Measurements from ENCODE around the gene CSPG5. TPM values are rescaled to one million over a fixed set of nuclear protein-coding genes. Genes with fewer than 3 reads are reported as not detected.

The CSPG5 gene
- polyA plus RNA-seq, 2 of the 4 experiments (the other 2 are of a cell fraction), result 0.14 to 0.93 TPM

DNA sequence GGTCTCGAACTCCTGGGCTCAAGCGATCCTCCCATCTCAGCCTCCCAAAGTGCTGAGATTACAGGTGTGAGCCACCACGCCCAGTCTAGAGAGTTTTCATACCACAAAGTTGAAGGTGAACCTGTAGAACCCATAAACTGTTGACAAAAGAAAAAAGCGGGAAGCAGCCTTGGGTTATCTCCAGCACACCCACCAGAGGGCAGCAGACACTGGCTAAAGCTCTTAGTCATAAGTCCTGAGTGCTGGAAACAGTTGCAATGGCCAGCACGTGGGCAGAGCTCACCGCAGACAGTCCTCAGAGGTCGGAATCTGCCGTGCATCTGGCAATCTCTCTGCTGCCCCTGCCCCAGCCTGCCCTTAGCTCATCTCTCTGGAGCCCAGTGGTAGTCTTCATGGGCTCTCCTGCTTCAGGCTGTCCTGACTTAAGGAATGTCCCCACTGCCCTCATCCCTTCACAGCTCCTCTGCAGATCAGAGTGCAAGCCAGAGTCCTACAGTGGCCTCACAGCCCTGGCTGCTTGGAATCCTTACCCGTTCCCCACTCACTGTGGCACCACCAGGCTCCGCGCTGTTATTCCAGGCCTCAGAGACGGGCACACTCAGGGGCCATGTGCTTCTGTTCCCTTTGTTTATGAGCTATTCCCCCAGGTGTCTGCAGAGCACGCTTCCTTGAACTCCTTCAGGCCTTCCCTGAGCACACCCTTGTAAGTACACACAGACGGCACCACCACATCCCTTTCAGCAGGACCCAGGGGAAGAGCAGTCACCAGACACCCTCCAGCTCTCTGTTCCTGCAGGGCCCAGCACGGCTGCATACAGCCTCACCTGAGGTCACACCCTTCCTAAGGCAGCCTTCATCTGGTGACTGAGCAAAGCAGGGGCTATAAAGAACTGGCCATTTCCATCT, 56.3 kb downstream of the CSPG5 start (continued):
- TF ChIP-seq, protein P1, sequence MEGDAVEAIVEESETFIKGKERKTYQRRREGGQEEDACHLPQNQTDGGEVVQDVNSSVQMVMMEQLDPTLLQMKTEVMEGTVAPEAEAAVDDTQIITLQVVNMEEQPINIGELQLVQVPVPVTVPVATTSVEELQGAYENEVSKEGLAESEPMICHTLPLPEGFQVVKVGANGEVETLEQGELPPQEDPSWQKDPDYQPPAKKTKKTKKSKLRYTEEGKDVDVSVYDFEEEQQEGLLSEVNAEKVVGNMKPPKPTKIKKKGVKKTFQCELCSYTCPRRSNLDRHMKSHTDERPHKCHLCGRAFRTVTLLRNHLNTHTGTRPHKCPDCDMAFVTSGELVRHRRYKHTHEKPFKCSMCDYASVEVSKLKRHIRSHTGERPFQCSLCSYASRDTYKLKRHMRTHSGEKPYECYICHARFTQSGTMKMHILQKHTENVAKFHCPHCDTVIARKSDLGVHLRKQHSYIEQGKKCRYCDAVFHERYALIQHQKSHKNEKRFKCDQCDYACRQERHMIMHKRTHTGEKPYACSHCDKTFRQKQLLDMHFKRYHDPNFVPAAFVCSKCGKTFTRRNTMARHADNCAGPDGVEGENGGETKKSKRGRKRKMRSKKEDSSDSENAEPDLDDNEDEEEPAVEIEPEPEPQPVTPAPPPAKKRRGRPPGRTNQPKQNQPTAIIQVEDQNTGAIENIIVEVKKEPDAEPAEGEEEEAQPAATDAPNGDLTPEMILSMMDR (IDR thresholded peaks at IDR 0.05), result peak; percentile 78
- TF ChIP-seq SREBF2 (IDR thresholded peaks at IDR 0.05), result no peak
- TF ChIP-seq POLR2AphosphoS2 (conservative IDR thresholded peaks at IDR 0.05; ENCODE audit: low read length), result no peak
- TF ChIP-seq TFCP2L1 (CRISPR knock-in tag; IDR thresholded peaks at IDR 0.05), result no peak
- TF ChIP-seq CHD2 (IDR thresholded peaks at IDR 0.05; ENCODE audit: low read length, partially characterized antibody), result no peak
- no peak for TF ChIP-seq CHD4 (IDR thresholded peaks at IDR 0.05; ENCODE audit: borderline replicate concordance)
- TF ChIP-seq, protein P2, sequence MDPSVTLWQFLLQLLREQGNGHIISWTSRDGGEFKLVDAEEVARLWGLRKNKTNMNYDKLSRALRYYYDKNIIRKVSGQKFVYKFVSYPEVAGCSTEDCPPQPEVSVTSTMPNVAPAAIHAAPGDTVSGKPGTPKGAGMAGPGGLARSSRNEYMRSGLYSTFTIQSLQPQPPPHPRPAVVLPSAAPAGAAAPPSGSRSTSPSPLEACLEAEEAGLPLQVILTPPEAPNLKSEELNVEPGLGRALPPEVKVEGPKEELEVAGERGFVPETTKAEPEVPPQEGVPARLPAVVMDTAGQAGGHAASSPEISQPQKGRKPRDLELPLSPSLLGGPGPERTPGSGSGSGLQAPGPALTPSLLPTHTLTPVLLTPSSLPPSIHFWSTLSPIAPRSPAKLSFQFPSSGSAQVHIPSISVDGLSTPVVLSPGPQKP (IDR thresholded peaks at IDR 0.05; ENCODE audit: low read depth, low read length), result no peak
- TF ChIP-seq FOSB (CRISPR knock-in tag; IDR thresholded peaks at IDR 0.05), result no peak
- TF ChIP-seq NPAS2 (CRISPR knock-in tag; IDR thresholded peaks at IDR 0.05; ENCODE audit: borderline replicate concordance), result no peak
- no peak for TF ChIP-seq TP53 (CRISPR knock-in tag; IDR thresholded peaks at IDR 0.05)
- no peak for TF ChIP-seq MAZ (IDR thresholded peaks at IDR 0.05; ENCODE audit: borderline replicate concordance, low read depth, low read length)
- TF ChIP-seq, protein P3, sequence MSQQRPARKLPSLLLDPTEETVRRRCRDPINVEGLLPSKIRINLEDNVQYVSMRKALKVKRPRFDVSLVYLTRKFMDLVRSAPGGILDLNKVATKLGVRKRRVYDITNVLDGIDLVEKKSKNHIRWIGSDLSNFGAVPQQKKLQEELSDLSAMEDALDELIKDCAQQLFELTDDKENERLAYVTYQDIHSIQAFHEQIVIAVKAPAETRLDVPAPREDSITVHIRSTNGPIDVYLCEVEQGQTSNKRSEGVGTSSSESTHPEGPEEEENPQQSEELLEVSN (IDR thresholded peaks at IDR 0.05; ENCODE audit: borderline replicate concordance, low read depth), result peak; percentile 98
- TF ChIP-seq EHF (CRISPR knock-in tag; IDR thresholded peaks at IDR 0.05), result no peak
- peak; percentile 93 for TF ChIP-seq RAD21 (conservative IDR thresholded peaks at IDR 0.05 in 1 of 2, IDR thresholded peaks at IDR 0.05 in 1 of 2)
- no peak for TF ChIP-seq ZSCAN20 (CRISPR knock-in tag; IDR thresholded peaks at IDR 0.05)
- no peak for TF ChIP-seq HOXA7 (CRISPR knock-in tag; IDR thresholded peaks at IDR 0.05)
- TF ChIP-seq, protein P4, sequence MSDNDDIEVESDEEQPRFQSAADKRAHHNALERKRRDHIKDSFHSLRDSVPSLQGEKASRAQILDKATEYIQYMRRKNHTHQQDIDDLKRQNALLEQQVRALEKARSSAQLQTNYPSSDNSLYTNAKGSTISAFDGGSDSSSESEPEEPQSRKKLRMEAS (IDR thresholded peaks at IDR 0.05), result peak; percentile 98
- TF ChIP-seq, protein P5, sequence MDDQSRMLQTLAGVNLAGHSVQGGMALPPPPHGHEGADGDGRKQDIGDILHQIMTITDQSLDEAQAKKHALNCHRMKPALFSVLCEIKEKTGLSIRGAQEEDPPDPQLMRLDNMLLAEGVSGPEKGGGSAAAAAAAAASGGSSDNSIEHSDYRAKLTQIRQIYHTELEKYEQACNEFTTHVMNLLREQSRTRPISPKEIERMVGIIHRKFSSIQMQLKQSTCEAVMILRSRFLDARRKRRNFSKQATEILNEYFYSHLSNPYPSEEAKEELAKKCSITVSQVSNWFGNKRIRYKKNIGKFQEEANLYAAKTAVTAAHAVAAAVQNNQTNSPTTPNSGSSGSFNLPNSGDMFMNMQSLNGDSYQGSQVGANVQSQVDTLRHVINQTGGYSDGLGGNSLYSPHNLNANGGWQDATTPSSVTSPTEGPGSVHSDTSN (IDR thresholded peaks at IDR 0.05), result no peak
- TF ChIP-seq, protein P6, sequence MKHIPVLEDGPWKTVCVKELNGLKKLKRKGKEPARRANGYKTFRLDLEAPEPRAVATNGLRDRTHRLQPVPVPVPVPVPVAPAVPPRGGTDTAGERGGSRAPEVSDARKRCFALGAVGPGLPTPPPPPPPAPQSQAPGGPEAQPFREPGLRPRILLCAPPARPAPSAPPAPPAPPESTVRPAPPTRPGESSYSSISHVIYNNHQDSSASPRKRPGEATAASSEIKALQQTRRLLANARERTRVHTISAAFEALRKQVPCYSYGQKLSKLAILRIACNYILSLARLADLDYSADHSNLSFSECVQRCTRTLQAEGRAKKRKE (CRISPR knock-in tag; IDR thresholded peaks at IDR 0.05; ENCODE audit: low read depth), result no peak
- no peak for TF ChIP-seq RARB (CRISPR knock-in tag; IDR thresholded peaks at IDR 0.05)
- TF ChIP-seq FOXS1 (CRISPR knock-in tag; IDR thresholded peaks at IDR 0.05), result no peak
- TF ChIP-seq KDM1A (IDR thresholded peaks at IDR 0.05; ENCODE audit: low read depth), result no peak

Measured in A549 (cell line).